ENCODE results near the gene SSUH2. TPM values are rescaled to one million over a fixed set of nuclear protein-coding genes. Genes with fewer than 3 reads are reported as not detected.
A peak's percentile ranks its signal among the peaks of the same experiment; 100 is the strongest.

Gene SSUH2
- total and polyA plus RNA-seq, 2 of the 13 experiments (the other 11 are each of a cell fraction or from before 2014, with no cell fraction given) = 38.1 to 136 TPM

- TF ChIP-seq TBL1XR1 (IDR thresholded peaks at IDR 0.05; ENCODE audit: borderline replicate concordance, low read length, partially characterized antibody) (no peak), ZNF383 (CRISPR knock-in tag; IDR thresholded peaks at IDR 0.05; ENCODE audit: borderline replicate concordance) (no peak), ZNF331 (CRISPR knock-in tag; IDR thresholded peaks at IDR 0.05) (no peak), KDM6A (CRISPR knock-in tag; IDR thresholded peaks at IDR 0.05; ENCODE audit: low read depth) (no peak; the same call in 1 of the 2 replicates), SUZ12 (IDR thresholded peaks at IDR 0.05; ENCODE audit: low read depth, low read length) (no peak), ZBTB10 (CRISPR knock-in tag; IDR thresholded peaks at IDR 0.05; ENCODE audit: borderline replicate concordance) (peak; percentile 31; the same call in 1 of the 2 replicates), EP300 (IDR thresholded peaks at IDR 0.05; ENCODE audit: low read depth in 2 of 2, low read length in 2 of 2) (peak in 1 of 2 experiments; percentile 77; a peak in 2 of 4 replicates), EP300 (CRISPR knock-in tag; IDR thresholded peaks at IDR 0.05; ENCODE audit: borderline replicate concordance) (peak; percentile 67; the same call in 1 of the 2 replicates), CBFB (CRISPR knock-in tag; IDR thresholded peaks at IDR 0.05) (no peak), MTA3 (CRISPR knock-in tag; IDR thresholded peaks at IDR 0.05) (no peak), ZNF17 (CRISPR knock-in tag; IDR thresholded peaks at IDR 0.05) (no peak), MLXIP (CRISPR knock-in tag; IDR thresholded peaks at IDR 0.05; ENCODE audit: borderline replicate concordance) (no peak), AHDC1 (CRISPR knock-in tag; IDR thresholded peaks at IDR 0.05; ENCODE audit: borderline replicate concordance) (peak; percentile 76), FOXO1 (CRISPR knock-in tag; IDR thresholded peaks at IDR 0.05) (peak; percentile 77), ZNF317 (CRISPR knock-in tag; IDR thresholded peaks at IDR 0.05) (no peak), NCOA1 (CRISPR knock-in tag; IDR thresholded peaks at IDR 0.05) (peak; percentile 36; the same call in 1 of the 2 replicates)
- TF ChIP-seq, protein P1, sequence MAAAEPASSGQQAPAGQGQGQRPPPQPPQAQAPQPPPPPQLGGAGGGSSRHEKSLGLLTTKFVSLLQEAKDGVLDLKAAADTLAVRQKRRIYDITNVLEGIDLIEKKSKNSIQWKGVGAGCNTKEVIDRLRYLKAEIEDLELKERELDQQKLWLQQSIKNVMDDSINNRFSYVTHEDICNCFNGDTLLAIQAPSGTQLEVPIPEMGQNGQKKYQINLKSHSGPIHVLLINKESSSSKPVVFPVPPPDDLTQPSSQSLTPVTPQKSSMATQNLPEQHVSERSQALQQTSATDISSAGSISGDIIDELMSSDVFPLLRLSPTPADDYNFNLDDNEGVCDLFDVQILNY (CRISPR knock-in tag; conservative IDR thresholded peaks at IDR 0.05) = no peak
Observed at GRCh38 chr3:8655387-8655835, 10.8 kb upstream of the SSUH2 start (continued).

Data from HepG2 (cell line).